HG02642 (cell line): Measurements from ENCODE around the gene POLD2.
"Not testable (repeated sequence)": the region's sequence is repeated elsewhere in the genome, so short reads cannot be mapped to it uniquely, and the experiment has no call there.

Experiments
- ATAC-seq: cut with Tn5 transposase; IDR thresholded peaks from one replicate; pipeline ENCODE4 v1.9.1; 2021; ENCODE audit warnings: mild to moderate bottlenecking; ENCODE audit not compliant: unreplicated experiment, poor library complexity

Gene POLD2

GRCh38 chr7:44139311-44140010 is 16.1 kb upstream of the POLD2 start:
- ATAC-seq = no peak

DNA sequence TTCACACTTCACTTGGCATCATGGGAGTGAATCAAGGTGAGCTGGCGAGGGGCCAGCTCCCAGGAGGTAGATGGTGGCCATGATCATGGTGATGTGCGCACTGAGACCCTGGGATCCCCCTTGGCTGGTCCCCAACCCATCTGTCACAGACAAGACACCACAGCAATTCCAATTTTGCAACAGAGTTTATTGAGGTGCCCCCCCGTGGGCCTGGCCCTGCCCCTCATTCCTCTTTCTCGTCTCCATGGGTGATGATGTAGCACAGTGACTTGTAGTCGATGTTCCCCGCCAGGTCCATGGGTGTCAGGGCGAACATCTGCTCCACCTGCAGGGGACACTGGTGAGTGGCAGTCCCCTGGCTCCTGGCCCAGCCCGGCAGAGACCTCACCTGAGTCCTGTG is 15.3 kb upstream of the POLD2 start:
- ATAC-seq = no peak

DNA sequence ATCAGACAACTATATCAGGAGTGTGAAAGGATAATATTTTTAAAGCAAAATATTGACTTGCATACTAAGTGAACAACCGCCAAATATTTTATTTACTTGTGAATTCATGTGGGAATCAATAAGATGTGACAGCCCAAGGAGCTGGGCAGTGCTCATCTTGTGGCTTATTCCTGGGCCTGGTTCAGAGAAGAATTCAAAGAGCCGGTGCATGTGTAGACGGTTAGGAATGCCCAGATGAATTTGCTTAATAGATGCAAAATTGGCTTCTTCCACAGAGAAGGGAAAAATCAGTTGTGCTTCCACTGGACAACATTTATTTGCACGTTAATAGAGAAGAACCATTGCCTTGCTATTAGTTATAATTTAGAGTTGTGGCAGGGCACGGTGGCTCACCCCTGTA is 13.4 kb upstream of the POLD2 start:
- no peak for ATAC-seq

- no peak for ATAC-seq
Observed at GRCh38 chr7:44134943-44135628, 11.7 kb upstream of the POLD2 start.

DNA sequence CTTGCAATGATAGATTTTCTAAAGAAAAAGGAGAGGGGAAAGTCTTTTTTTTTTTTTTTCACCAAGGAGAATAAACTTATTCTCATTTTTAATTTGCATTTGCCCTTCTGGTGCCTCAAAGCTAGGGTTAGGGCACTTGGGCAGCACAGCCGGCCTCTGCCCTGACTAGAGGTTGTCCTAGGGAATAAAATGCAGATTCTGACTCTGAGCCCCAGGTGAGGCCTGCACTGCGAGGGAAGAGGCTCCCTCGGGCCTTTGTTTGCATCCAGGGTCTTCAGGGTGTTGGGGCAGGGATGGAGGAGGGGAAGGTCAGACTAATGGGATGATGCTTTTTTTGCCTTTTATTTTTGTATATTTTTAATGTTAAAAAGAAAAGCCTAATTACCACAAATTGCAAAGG is 9.9 kb upstream of the POLD2 start:
- no peak for ATAC-seq

GRCh38 chr7:44132039-44132438 is 8.7 kb upstream of the POLD2 start:
- ATAC-seq = no peak

- no peak for ATAC-seq
Observed at GRCh38 chr7:44131173-44132029, 8.1 kb upstream of the POLD2 start.

DNA sequence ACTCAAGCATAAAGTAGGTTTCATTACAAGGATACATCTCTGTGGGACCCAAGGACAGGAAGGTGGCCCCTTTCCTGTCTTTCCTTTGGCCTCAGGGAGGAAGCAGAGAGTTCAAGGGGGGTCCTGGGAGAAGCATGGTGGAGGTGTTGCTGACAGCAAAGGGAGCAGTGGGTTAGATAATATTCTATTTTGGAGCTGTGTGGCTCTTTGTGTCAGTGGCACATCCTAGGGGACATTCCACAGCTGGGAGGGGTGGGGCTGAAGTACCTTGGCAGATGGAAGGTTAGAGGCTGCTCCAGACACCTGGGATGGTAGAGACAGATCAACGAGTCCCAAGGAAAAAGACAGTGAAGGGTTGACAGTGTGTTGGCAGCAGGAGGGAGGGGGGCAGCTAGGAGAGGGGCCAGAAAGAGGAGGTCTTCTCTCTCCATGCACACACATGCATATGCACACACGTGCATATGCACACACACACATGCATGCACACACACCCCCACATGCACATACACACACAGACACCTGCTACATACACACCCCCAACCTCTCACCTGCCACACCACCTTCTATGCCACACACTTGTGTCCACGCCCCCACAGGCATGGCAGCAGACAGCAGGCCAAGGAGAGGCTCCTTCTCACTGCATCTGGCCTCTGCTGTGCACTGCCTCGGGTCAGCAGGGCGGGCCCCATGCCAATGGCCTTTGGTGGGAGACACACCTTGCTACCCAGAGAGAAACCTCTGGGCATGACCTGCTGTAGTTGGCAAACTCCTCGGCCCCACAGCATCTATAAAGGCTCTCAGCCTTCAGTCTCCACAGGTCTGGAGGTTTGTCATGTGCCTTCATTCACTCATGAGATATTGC is 5.6 kb upstream of the POLD2 start:
- ATAC-seq = no peak

GRCh38 chr7:44127161-44127560 is 3.8 kb upstream of the POLD2 start:
- no peak for ATAC-seq

DNA sequence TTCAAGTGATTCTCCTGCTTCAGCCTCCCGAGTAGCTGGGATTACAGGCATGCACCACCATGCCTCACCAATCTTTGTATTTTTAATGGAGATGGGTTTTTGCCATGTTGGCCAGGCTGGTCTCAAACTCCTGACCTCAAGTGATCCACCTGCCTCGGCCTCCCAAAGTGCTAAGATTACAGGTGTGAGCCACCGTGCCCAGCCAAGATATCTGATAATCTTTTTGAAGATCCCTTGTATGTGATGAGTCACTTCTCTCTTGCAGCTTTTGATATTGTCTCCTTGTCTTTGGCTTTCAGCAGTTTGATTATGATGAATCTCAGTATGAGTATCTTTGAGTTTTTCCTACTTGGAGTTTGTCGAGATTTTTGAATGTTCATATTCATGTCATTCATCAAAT is 3.2 kb upstream of the POLD2 start:
- ATAC-seq = not testable (repeated sequence)

DNA sequence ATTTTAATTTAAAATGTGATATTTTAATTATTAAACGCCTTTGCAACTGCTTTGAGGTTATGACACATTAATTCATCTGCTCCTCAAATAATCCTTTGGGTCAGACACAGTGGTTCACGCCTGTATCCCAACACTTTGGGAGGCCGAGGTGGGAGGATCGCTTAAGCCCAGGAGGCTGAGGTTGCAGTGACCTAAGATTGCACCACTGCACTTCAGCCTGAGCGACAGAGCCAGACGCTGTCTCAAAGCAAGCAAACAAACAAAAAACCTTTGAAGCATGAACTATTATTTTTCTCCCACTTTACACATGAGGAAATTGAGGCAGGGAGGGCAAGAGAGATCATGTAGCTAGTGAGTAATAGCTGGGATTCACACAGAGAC is 1.5 kb upstream of the POLD2 start:
- ATAC-seq = no peak

DNA sequence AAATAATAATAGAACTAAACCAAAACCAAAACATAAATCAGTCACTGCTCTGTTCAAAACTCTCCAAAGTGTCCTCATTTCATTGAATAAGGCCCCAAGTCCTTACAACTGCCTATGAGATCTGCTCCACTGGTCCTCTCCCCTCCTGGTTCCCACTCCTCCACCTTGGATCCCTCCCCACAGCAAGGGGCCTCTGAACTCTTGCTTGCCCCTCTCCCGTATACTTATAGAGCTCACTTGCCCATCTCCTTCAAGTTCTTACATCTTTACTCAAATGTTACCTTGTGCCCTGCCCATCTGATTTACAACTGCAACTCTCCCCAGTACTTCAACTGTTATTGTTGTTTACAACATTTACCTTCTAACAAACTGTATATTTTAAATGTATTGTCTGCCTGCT is 819 bp downstream of the POLD2 start:
- ATAC-seq = no peak

DNA sequence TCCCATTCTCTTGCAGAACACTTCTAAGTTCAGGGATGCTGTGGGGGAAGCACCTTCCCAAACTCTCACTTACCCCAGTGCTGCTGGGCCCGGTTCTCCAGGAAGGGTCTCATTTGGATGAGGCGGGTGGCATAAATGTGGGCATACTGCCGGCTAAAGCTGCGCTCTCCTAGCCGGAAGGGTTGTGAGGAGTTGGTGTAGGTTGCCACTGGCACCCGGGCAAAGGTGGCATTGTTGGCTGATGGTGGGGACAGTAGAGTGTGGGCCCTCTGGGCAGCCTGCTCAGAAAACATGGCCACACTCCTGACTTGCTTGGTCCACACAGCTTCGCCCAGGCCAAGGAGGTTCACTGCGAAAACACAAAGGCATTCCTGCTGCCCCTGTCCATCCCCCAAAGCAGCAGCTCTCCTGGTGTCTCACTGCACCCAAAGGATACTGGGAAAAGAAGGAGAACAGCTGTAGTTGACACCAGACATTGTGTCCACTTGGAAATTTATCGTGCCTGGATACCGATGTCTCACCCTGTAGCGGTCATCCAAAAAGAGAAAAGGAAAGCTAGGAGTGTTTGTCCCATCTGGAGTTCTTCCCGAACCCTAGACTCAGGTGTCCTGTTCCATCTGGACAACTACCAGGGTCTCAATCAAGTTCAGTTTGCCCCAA is 1.5 kb downstream of the POLD2 start:
- ATAC-seq = no peak

DNA sequence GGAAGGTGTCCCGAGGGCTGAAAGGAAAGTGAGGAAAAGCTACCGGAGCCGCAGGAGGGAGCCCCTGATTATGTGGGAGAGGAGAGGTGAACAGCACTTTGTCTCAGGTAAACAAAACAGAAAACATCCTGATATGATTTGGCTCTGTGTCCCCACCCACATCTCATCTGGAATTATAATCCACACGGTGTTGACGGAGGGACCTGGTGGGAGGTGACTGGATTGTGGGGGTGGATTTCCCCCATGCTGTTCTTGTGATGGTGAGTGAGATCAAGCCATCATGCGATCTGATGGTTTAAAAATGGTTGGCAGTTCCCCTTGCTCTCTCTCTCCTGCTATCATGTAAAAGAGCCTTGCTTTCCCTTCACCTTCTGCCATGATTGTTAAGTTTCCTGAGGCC is 3.0 kb downstream of the POLD2 start:
- no peak for ATAC-seq

DNA sequence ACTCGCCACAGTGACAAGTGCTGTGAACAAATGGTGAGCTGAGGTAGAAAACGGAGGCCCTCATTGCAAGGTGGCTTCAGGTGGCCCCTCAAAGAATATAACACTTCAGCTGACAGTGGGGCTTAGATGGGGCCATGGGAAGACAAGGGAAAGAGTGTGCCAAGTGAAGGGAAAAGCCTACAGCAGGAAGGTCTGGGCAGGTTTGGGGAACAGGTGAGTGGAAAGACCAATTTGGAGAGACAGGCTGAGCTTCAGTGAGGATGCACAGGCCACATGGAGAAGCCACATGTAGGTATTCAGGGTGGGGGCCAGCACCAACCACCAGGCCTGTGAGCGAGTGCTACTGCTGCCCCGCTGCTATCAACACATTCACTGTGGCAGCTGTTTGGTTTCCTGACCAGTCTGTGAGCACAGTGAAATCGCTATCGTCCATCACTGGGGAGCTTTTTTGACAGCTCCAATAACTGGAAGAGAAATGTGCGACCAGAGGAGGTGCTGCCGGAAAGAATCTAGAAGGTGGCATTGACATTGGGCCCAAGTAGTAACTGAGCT is 3.4 kb downstream of the POLD2 start:
- ATAC-seq = no peak

DNA sequence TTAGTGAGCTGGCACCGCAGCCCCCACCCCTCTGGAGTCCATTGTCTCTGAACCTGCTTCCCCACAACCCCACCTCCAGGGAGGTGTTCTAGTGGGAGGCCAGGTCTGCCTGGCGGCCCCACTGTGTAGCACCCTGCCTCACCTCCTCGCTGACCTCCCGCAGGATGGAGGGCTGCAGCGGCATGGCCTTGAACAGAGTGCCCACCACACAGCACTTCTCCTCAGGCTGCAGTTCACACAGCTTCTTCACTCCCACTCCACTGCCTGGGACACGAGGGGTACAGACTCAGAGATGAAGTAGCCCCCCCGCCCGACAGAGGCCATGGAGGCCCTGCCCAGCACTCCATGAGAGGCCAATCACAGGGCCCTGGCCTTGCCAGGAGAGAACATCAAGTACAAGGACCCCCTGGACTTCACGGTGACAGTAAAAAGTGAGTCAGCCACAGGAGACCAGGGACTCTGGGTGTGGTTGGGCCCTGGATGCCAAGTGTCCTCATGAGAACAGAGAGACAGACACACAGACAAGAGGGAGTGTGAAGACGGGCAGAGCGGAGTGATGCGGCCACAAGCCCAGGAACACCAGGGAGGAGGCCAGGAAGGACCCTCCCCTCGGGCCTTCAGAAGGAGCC is 5.4 kb downstream of the POLD2 start:
- no peak for ATAC-seq

DNA sequence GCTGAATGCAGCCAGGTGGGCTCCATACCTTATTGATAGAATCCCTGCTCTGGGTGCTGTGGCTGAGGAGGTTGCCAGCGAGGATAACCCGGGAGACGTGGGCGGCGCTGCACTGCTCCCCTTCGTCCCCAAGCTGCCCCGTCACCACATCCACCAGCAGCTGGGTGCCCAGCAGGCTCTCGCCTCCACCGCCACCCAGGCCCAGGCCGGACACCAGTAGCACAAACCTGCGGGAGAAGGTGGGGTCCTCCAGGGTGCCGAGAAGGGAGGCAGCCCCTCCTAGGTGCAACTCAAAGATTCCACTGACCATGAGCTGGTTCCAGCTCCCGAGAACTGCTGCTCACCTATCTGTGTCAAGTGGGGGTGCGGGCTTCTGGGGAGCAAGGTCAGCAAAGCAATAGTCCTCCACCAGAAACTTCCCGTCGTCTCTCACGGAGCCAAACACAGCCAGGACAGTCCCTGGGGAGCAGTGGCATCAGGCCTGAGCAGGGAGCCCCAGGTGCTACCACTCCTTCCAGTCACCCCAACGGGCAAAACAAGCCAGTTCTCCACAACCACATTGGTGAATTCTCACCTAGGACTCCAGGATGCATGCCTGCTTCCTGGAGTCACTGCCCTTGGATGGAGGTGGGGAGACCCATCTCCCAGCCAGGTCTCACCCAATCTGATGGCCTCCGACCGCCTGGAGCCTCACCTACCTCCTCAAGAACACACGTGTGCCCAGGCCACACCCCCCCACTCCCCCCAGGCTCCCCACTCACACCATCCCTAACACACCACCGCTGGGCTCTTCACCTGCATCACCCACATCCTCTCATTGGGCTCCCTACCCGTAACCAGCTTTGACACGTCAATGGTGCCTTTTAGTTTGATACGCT is 6.3 kb downstream of the POLD2 start:
- no peak for ATAC-seq

DNA sequence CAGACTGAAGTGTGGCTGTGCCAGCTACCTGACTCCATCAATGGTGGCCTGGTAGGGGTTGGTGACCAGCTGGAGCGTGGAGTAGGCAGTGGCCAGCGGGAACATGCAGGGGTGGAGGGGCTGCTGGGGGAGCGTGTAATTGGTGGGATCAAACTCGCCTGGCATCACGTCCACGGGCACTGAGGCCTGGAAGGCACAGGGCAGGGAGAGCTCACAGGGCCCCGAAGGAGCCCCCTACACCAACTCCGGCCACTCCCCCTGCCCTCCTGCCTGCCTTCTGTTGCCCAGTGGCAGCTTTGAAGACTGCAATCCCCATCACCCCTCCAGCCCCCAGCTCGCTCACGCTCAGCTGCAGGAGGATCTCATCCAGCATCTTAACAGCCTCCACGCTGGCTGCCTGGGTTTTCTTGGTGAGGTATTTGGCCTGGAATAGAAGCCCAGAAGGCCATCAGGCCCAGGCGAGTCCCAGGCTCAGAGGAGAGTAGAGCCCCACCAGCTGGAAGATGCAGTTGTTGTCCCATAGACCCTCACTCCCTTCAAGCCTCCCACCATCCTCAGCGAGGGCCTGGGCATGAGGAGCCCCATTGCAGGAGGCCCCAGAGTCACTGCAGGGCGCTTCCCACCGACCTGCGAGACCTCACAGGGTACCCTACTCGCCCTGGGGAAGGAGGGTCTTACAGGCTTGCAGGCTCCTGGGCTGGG is 7.1 kb downstream of the POLD2 start:
- ATAC-seq = no peak
